ENCODE measurements around the gene CDYL2. TPM values are rescaled to one million over a fixed set of nuclear protein-coding genes. Genes with fewer than 3 reads are reported as not detected.

The CDYL2 gene
- total and polyA plus RNA-seq, 8 donors: 4.6 to 16.0 (median 5.7) TPM

DNA sequence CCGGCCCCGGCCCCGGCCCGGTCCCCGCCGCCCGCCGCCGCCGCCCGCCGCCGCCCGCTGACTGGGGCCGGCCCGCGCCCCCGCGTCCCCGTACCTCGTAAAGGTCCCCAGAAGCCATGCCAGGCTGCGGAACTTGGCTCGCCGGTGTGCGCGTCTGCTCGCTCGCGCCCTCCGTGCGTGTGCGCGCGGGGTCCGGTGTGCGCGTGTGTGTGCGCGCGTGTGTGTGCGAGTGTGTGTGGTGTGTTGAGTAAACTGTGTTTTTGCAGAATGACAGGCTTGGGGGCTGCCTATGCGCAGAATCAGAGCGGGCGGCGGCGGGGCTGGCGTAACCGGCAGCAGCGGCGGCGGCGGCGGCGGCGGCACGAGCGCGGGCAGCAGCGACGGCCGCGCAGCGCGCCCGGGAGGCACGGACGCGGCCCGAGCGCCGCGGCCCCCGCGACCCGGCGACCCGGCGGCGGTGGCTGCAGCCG is 307 bp downstream of the CDYL2 start:
- DNase-seq: peak; percentile 41 to 84 (median 60)
- peak overlapping the region in 1 of 2 donors; percentile 57 for H3K27ac ChIP-seq
- intact Hi-C loops (cut with DNase I): loop anchor here in 1 of 2 donors (10.0 kb wide), 1 partner anchor 259 kb away; the partner anchor contains the start of gene DYNLRB2
- peak overlapping the region; percentile 38 to 50 for H3K4me3 ChIP-seq
- H3K4me1 ChIP-seq: peaks cover 0 to 22% of the 10 kb centered on the region in 2 donors
- no peaks in the 10 kb centered on the region for H3K9me3 ChIP-seq
- ATAC-seq: peak; percentile 48
- TF ChIP-seq, protein P1, sequence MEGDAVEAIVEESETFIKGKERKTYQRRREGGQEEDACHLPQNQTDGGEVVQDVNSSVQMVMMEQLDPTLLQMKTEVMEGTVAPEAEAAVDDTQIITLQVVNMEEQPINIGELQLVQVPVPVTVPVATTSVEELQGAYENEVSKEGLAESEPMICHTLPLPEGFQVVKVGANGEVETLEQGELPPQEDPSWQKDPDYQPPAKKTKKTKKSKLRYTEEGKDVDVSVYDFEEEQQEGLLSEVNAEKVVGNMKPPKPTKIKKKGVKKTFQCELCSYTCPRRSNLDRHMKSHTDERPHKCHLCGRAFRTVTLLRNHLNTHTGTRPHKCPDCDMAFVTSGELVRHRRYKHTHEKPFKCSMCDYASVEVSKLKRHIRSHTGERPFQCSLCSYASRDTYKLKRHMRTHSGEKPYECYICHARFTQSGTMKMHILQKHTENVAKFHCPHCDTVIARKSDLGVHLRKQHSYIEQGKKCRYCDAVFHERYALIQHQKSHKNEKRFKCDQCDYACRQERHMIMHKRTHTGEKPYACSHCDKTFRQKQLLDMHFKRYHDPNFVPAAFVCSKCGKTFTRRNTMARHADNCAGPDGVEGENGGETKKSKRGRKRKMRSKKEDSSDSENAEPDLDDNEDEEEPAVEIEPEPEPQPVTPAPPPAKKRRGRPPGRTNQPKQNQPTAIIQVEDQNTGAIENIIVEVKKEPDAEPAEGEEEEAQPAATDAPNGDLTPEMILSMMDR (IDR thresholded peaks at IDR 0.05): no peak
- H3K36me3 ChIP-seq: no peaks in the 10 kb centered on the region
- peaks cover 0 to 7% of the 10 kb centered on the region in 2 donors for H3K27me3 ChIP-seq

- Histone ChIP-seq H3K4me3 (peak overlapping the region; percentile 21 to 50), H3K9me3 (no peaks in the 10 kb centered on the region), H3K36me3 (no peaks in the 10 kb centered on the region), H3K27me3 (peaks cover 0 to 7% of the 10 kb centered on the region in 2 donors), H3K27ac (no peak overlapping the region), H3K4me1 (peaks cover 0 to 22% of the 10 kb centered on the region in 2 donors)
- TF ChIP-seq, protein P1 (IDR thresholded peaks at IDR 0.05): peak; percentile 28 to 60
- DNase-seq (peak in 3 of 4 donors; percentile 24 to 87 (median 35)), ATAC-seq (peak; percentile 58)
- intact Hi-C loops (cut with DNase I): loop anchor here in 1 of 2 donors (10.0 kb wide), 1 partner anchor 259 kb away; the partner anchor contains the start of gene DYNLRB2
These were observed 901 bp downstream of the CDYL2 start for GRCh38 chr16:80803339-80804055.

DNA sequence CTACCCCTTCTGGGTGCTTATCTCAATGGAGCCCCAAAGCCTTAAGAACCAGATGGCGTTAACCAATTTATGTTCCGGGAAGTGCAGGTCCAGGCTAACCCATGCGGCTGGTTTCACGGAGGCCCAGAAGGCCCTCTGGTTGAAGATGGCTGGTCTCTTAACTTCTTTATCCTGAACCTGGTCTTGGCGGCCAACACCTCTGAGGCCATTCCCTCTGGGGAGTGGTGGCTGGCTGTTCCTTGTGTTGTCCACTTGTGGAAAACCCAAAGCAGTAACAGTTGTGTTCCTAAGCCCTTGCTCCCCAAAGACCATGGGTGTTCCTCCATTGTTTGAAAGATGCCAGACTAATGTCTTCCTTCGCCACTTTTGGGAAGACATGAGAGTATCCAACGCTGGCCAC is 1.5 kb downstream of the CDYL2 start:
- H3K27me3 ChIP-seq: peaks cover 0 to 7% of the 10 kb centered on the region in 2 donors
- DNase-seq (peak in 1 of 4 donors; percentile 13), ATAC-seq (no peak)
- H3K4me1 ChIP-seq: peaks cover 0 to 19% of the 10 kb centered on the region in 2 donors
- intact Hi-C loops (cut with DNase I): loop anchor here in 1 of 2 donors (10.0 kb wide), 1 partner anchor 258 kb away; the partner anchor contains the start of gene DYNLRB2
- peak overlapping the region; percentile 21 to 50 for H3K4me3 ChIP-seq
- no peaks in the 10 kb centered on the region for H3K36me3 ChIP-seq
- TF ChIP-seq, protein P1 (IDR thresholded peaks at IDR 0.05): no peak
- H3K9me3 ChIP-seq: no peaks in the 10 kb centered on the region
- H3K27ac ChIP-seq: no peak overlapping the region

GRCh38 chr16:80802138-80802537 is 2.3 kb downstream of the CDYL2 start:
- H3K4me3 ChIP-seq: no peak overlapping the region
- TF ChIP-seq, protein P1 (IDR thresholded peaks at IDR 0.05): no peak
- H3K4me1 ChIP-seq: peaks cover 0 to 13% of the 10 kb centered on the region in 2 donors
- intact Hi-C loops (cut with DNase I): loop anchor here in 1 of 2 donors (10.0 kb wide), 1 partner anchor 257 kb away; the partner anchor contains the start of gene DYNLRB2
- ATAC-seq (no peak), DNase-seq (no peak)
- H3K27ac ChIP-seq: no peak overlapping the region
- no peaks in the 10 kb centered on the region for H3K9me3 ChIP-seq
- peaks cover 0 to 7% of the 10 kb centered on the region in 2 donors for H3K27me3 ChIP-seq
- no peaks in the 10 kb centered on the region for H3K36me3 ChIP-seq

GRCh38 chr16:80794071-80794470 is 10.3 kb downstream of the CDYL2 start:
- TF ChIP-seq, protein P1 (IDR thresholded peaks at IDR 0.05): no peak
- no peak overlapping the region for H3K27ac ChIP-seq
- no peak overlapping the region for H3K4me3 ChIP-seq
- DNase-seq (no peak), ATAC-seq (no peak)
- intact Hi-C loops (cut with DNase I): no loop called here
- H3K4me1 ChIP-seq: no peaks in the 10 kb centered on the region
- no peaks in the 10 kb centered on the region for H3K27me3 ChIP-seq
- H3K36me3 ChIP-seq: no peaks in the 10 kb centered on the region
- H3K9me3 ChIP-seq: no peaks in the 10 kb centered on the region
